ENCODE results near the gene CNFN.

Gene CNFN

GRCh38 chr19:42401365-42402303 is 11.5 kb upstream of the CNFN start:
- peak; percentile 84 for TF ChIP-seq CTCF (conservative IDR thresholded peaks at IDR 0.05; ENCODE audit: low read depth, low read length)
- peak; percentile 84 for DNase-seq (ENCODE audit: low read depth)
- peak overlapping the region; percentile 64 for H3K4me3 ChIP-seq (ENCODE audit: low read depth, low read length)

- DNase-seq (ENCODE audit: low read depth), result no peak
- no peak overlapping the region for H3K4me3 ChIP-seq (ENCODE audit: low read depth, low read length)
- TF ChIP-seq CTCF (conservative IDR thresholded peaks at IDR 0.05; ENCODE audit: low read depth, low read length), result no peak
Observed at GRCh38 chr19:42400404-42400803, 10.3 kb upstream of the CNFN start.

- no peak for TF ChIP-seq CTCF (conservative IDR thresholded peaks at IDR 0.05; ENCODE audit: low read depth, low read length)
- DNase-seq (ENCODE audit: low read depth), result no peak
- H3K4me3 ChIP-seq (ENCODE audit: low read depth, low read length), result peak overlapping the region; percentile 70
Observed at GRCh38 chr19:42397263-42398166, 7.4 kb upstream of the CNFN start.

GRCh38 chr19:42396381-42397262 is 6.5 kb upstream of the CNFN start:
- no peak for TF ChIP-seq CTCF (conservative IDR thresholded peaks at IDR 0.05; ENCODE audit: low read depth, low read length)
- H3K4me3 ChIP-seq (ENCODE audit: low read depth, low read length), result peak overlapping the region; percentile 70
- peak; percentile 99 for DNase-seq (ENCODE audit: low read depth)

GRCh38 chr19:42394751-42395150 is 4.7 kb upstream of the CNFN start:
- no peak for DNase-seq (ENCODE audit: low read depth)
- H3K4me3 ChIP-seq (ENCODE audit: low read depth, low read length), result no peak overlapping the region
- TF ChIP-seq CTCF (conservative IDR thresholded peaks at IDR 0.05; ENCODE audit: low read depth, low read length), result no peak

GRCh38 chr19:42392165-42392564 is 2.1 kb upstream of the CNFN start:
- DNase-seq (ENCODE audit: low read depth), result no peak
- no peak overlapping the region for H3K4me3 ChIP-seq (ENCODE audit: low read depth, low read length)
- no peak for TF ChIP-seq CTCF (conservative IDR thresholded peaks at IDR 0.05; ENCODE audit: low read depth, low read length)

All from choroid plexus epithelial cell (primary cell).